K562 (cell line): ENCODE results near the gene GNG7. TPM values are rescaled to one million over a fixed set of nuclear protein-coding genes. Genes with fewer than 3 reads are reported as not detected.

Source experiments
- ATAC-seq: fragments of 200-7000 bp; cut with Tn5 transposase; 3 replicates; pipeline ENCODE4 v1.9.1; 2020; ENCODE audit warnings: moderate library complexity
- BruUV-seq: library from RNA; stranded (reverse); fragments of 400-500 nt; replicated peaks from 2 replicates; lab custom pipeline; 2021; lab: Mats Ljungman, UMichigan
- CTCF ChIA-PET: fragments of 300-600 bp; formaldehyde crosslinking; extraction: SDS; loops from one replicate; lab custom pipeline; 2021; ENCODE audit warnings: low intra/inter-chr PET ratio; lab: Yijun Ruan, JAX
- POLR2A ChIA-PET: fragments of 300-600, 350-650 bp; sonication (Branson Sonifier 250); formaldehyde crosslinking; extraction: SDS; loops from one replicate; lab custom pipeline; 2021; ENCODE audit warnings: antibody characterized with exemption, inconsistent platforms; lab: Yijun Ruan, JAX
- DNase-seq, 4 experiments: peaks; one replicate each; pipeline versions ENCODE4 v3.0.0 to v3.0.0-alpha.2; 2011 to 2018; ENCODE audit warnings: low spot score in 3 of 4, mixed read lengths in 3 of 4; ENCODE audit errors: extremely low read depth in 1 of 4
- FAIRE-seq: peaks from 2 replicates; lab custom pipeline; 2011; peaks lifted over from hg19 to GRCh38; lab: Jason Lieb, UNC
- H2AFZ ChIP-seq: 2 replicates; pipeline ENCODE4 v1.6.0; 2011; ENCODE audit warnings: low read depth, low read length, control low read depth, inconsistent platforms
- H3K27ac ChIP-seq: fragments of 200-600 bp; 3 replicates; pipeline ENCODE4 v1.8.0; 2011; ENCODE audit warnings: low read depth, mild to moderate bottlenecking, control low read depth, inconsistent platforms, low read length, moderate library complexity, mixed read lengths; ENCODE audit errors: extremely low read depth
- H3K27me3 ChIP-seq, 2 experiments: fragments of 300-600 bp in 1 of 2; 2 replicates in 1 of 2; 3 replicates in 1 of 2; pipeline versions ENCODE4 v1.6.0 to v1.8.0; 2011; ENCODE audit warnings: inconsistent platforms in 2 of 2, low read length in 2 of 2, mild to moderate bottlenecking in 1 of 2, mixed read lengths in 1 of 2, moderate library complexity in 1 of 2; ENCODE audit not compliant: control insufficient read depth in 2 of 2, insufficient read depth in 2 of 2
- H3K36me3 ChIP-seq: fragments of 300-600 bp; 3 replicates; pipeline ENCODE4 v1.8.0; 2011; ENCODE audit warnings: mild to moderate bottlenecking, low read length, inconsistent platforms; ENCODE audit not compliant: control insufficient read depth, insufficient read depth
- H3K4me1 ChIP-seq, 2 experiments: fragments of 200-600 bp in 1 of 2; replicated peaks in 1 of 2; 2 replicates in 1 of 2; 3 replicates in 1 of 2; pipeline versions ENCODE4 v1.5.1 to v1.8.0; 2011; ENCODE audit warnings: inconsistent platforms in 2 of 2, low read length in 2 of 2, mild to moderate bottlenecking in 1 of 2, mixed read lengths in 1 of 2, moderate library complexity in 1 of 2; ENCODE audit not compliant: control insufficient read depth in 2 of 2, insufficient read depth in 2 of 2
- H3K4me2 ChIP-seq: 2 replicates; pipeline ENCODE4 v1.6.1; 2011; ENCODE audit warnings: low read length, control low read depth, inconsistent platforms, mixed read lengths; ENCODE audit not compliant: insufficient read depth
- H3K4me3 ChIP-seq: fragments of 200-600 bp; sonication (generic), shearing (Covaris generic); 2 replicates; pipeline ENCODE4 v1.5.1; 2016; ENCODE audit warnings: control low read depth, inconsistent platforms
- H3K79me2 ChIP-seq: fragments of 200-600 bp; 3 replicates; pipeline ENCODE4 v1.8.0; 2011; ENCODE audit warnings: low read length, inconsistent platforms; ENCODE audit not compliant: control insufficient read depth, insufficient read depth
- H3K9ac ChIP-seq, 2 experiments: 2 replicates each; pipeline versions ENCODE4 v1.6.0 to v1.6.1; 2011; ENCODE audit warnings: low read depth in 2 of 2, low read length in 2 of 2, control low read depth in 1 of 2, inconsistent platforms in 1 of 2, mild to moderate bottlenecking in 1 of 2, mixed read lengths in 1 of 2; ENCODE audit not compliant: insufficient read depth in 1 of 2
- H3K9me1 ChIP-seq: one replicate; pipeline ENCODE4 v1.6.0; 2011; ENCODE audit warnings: inconsistent platforms, mild to moderate bottlenecking, low read length, moderate library complexity; ENCODE audit not compliant: control insufficient read depth, insufficient read depth
- H3K9me3 ChIP-seq: replicated peaks from 2 replicates; pipeline ENCODE4 v1.5.1; 2011; ENCODE audit warnings: low read depth, low read length, inconsistent platforms; ENCODE audit not compliant: control insufficient read depth, insufficient read depth
- H4K20me1 ChIP-seq: replicated peaks from 2 replicates; pipeline ENCODE4 v1.6.1; 2011; ENCODE audit warnings: low read length, inconsistent platforms, mixed read lengths; ENCODE audit not compliant: control insufficient read depth, insufficient read depth
- CBX1 ChIP-seq: sonication (generic); IDR thresholded peaks from 2 replicates; pipeline ENCODE4 v1.6.1; 2016; ENCODE audit warnings: antibody characterized with exemption, low read depth, mild to moderate bottlenecking
- ESRRA ChIP-seq: fragments of 450-650 bp; IDR thresholded peaks from 2 replicates; pipeline ENCODE4 v1.6.1; 2014; ENCODE audit warnings: low read depth, mild to moderate bottlenecking, moderate library complexity, borderline replicate concordance
- FOXM1 ChIP-seq, 2 experiments: fragments of 450-650 bp in 1 of 2; sonication (generic) in 1 of 2; formaldehyde crosslinking in 1 of 2; IDR thresholded peaks; 2 replicates each; pipeline versions ENCODE4 v1.6.1 to v1.9.0; 2017 to 2022; ENCODE audit warnings: low read depth in 2 of 2, mild to moderate bottlenecking in 2 of 2, missing genetic modification reagents in 1 of 2, moderate library complexity in 1 of 2
- PTBP1 ChIP-seq: fragments of 200-400 bp; formaldehyde crosslinking; IDR thresholded peaks from 2 replicates; pipeline ENCODE4 v1.6.1; 2017; ENCODE audit warnings: low read depth, low read length
- RAD21 ChIP-seq, 2 experiments: fragments of 250-450 bp in 1 of 2; fragments of 450-650 bp in 1 of 2; sonication (Bioruptor Pico) in 1 of 2; formaldehyde crosslinking in 1 of 2; IDR thresholded peaks in 1 of 2; conservative IDR thresholded peaks in 1 of 2; 2 replicates each; pipeline versions ENCODE4 v1.4.0 to v1.8.0; 2020 to 2022; ENCODE audit warnings: mild to moderate bottlenecking in 2 of 2, moderate library complexity in 1 of 2
- SMARCC2 ChIP-seq: fragments of 450-650 bp; IDR thresholded peaks from 2 replicates; pipeline ENCODE4 v1.6.1; 2017; ENCODE audit warnings: antibody characterized with exemption, moderate library complexity, mild to moderate bottlenecking, low read depth
- STAT5A ChIP-seq: IDR thresholded peaks from 2 replicates; pipeline ENCODE4 v1.6.1; 2012; ENCODE audit warnings: low read length, inconsistent platforms, borderline replicate concordance
- TSC22D4 ChIP-seq: fragments of 450-650 bp; IDR thresholded peaks from 2 replicates; pipeline ENCODE4 v1.6.1; 2016; ENCODE audit warnings: missing genetic modification characterization, missing biosample characterization, control low read depth
- WGBS: fragments of 100-300 bp; shearing (Covaris generic); methylation state at CpG from one replicate; pipeline ENCODE4 v1.1.6; 2016; ENCODE audit warnings: low coverage, mixed read lengths; ENCODE audit not compliant: insufficient coverage; ENCODE audit errors: missing lambda C conversion rate; 5-methylcytosine and 5-hydroxymethylcytosine counted together
- in situ Hi-C: fragments of 300-500 bp; cut with MboI; formaldehyde crosslinking; loops from 4 replicates; pipeline ENCODE4 v1.15.0; 2018; ENCODE audit warnings: inconsistent platforms, mixed read lengths
- intact Hi-C: fragments of 100-400 bp; cut with micrococcal nuclease; formaldehyde crosslinking; loops from 2 replicates; pipeline ENCODE4 v1.14.2; 2022
- polyA plus RNA-seq, 8 experiments: library from polyadenylated mRNA; depleted of rRNA in 4 of 8; stranded (reverse) in 5 of 8; unstranded in 3 of 8; fragments of >200 nt; fragmentation: Nextera tagmentation in 2 of 8; fragmentation: Illumina TruSeq in 1 of 8; extraction: Ambion mirVana in 2 of 8; extraction: Trizol in 1 of 8; gene quantifications; 2 replicates each; pipeline versions ENCODE4 v1.2.1 to v1.2.3, GENCODE V29; 2011 to 2014; ENCODE audit warnings: inconsistent platforms in 1 of 8, missing spikeins in 1 of 8
- total RNA-seq, 7 experiments: library from RNA; depleted of rRNA in 6 of 7; stranded (reverse); fragments of >200 nt in 6 of 7; fragmentation: Illumina TruSeq in 2 of 7; extraction: Trizol in 2 of 7; gene quantifications; 2 replicates each; pipeline versions ENCODE4 v1.2.1 to v1.2.3, GENCODE V29; 2011 to 2021; ENCODE audit warnings: low replicate concordance in 1 of 7
- TF ChIP-seq, protein P1 (sequence below), 3 experiments: IDR thresholded peaks in 2 of 3; conservative IDR thresholded peaks in 1 of 3; 2 replicates each; pipeline ENCODE4 v1.5.1; 2011 to 2012; ENCODE audit warnings: low read length in 3 of 3, mild to moderate bottlenecking in 3 of 3, control low read depth in 2 of 3, improper control_type of control experiment in 1 of 3, inconsistent platforms in 1 of 3, low read depth in 1 of 3, mixed read lengths in 1 of 3, moderate library complexity in 1 of 3; ENCODE audit not compliant: insufficient read depth in 2 of 3
- TF ChIP-seq, protein P2 (sequence below): sonication (generic); formaldehyde crosslinking; IDR thresholded peaks from 2 replicates; pipeline ENCODE4 v1.8.0; 2022; ENCODE audit warnings: missing genetic modification reagents, mild to moderate bottlenecking, moderate library complexity, borderline replicate concordance

Gene GNG7
- total and polyA plus RNA-seq, 9 of the 15 experiments (the other 6 are each of a cell fraction or from before 2014, with no cell fraction given): 0.01 to 0.20 (median 0.06) TPM; not detected in 1

DNA sequence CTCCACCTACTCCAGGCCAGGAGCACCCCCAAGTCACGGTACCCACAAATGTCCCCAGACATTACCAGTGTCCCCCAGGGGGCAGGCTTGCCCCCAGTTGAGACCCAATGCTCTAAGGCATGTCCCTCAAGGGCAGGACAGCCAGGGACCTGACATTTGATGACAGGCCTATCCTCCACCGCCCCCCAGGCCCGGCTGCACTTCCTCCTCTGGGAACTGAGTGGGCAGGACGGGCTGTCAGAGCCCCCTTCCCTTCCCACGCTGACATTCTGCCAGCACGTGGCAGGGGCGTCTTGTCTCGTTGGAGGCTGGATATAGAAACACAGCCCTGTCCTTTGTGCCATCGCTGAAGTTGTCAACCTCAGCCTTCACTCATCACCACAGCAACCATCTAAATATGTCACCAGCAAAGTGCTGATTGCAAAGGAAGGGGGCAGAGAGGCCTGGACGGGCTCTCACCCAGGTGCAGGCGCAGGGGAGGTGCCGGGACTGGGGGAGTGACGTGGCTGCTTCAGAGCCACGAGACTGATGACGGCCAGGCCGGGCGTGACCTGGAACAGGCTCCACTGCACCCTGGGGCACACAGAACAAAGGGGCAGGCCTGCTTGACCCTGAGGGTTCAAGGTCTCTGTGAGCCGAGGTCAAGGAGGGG, 38.4 kb downstream of the GNG7 start (continued):
- TF ChIP-seq, protein P1, sequence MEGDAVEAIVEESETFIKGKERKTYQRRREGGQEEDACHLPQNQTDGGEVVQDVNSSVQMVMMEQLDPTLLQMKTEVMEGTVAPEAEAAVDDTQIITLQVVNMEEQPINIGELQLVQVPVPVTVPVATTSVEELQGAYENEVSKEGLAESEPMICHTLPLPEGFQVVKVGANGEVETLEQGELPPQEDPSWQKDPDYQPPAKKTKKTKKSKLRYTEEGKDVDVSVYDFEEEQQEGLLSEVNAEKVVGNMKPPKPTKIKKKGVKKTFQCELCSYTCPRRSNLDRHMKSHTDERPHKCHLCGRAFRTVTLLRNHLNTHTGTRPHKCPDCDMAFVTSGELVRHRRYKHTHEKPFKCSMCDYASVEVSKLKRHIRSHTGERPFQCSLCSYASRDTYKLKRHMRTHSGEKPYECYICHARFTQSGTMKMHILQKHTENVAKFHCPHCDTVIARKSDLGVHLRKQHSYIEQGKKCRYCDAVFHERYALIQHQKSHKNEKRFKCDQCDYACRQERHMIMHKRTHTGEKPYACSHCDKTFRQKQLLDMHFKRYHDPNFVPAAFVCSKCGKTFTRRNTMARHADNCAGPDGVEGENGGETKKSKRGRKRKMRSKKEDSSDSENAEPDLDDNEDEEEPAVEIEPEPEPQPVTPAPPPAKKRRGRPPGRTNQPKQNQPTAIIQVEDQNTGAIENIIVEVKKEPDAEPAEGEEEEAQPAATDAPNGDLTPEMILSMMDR (IDR thresholded peaks at IDR 0.05 in 2 of 3, conservative IDR thresholded peaks at IDR 0.05 in 1 of 3; ENCODE audit: insufficient read depth in 2 of 3, low read depth in 1 of 3, low read length in 3 of 3): peak; percentile 31 to 45 (median 43); a peak in 3 of 6 replicates
- TF ChIP-seq STAT5A (no peak), SMARCC2 (no peak), CBX1 (no peak)

DNA sequence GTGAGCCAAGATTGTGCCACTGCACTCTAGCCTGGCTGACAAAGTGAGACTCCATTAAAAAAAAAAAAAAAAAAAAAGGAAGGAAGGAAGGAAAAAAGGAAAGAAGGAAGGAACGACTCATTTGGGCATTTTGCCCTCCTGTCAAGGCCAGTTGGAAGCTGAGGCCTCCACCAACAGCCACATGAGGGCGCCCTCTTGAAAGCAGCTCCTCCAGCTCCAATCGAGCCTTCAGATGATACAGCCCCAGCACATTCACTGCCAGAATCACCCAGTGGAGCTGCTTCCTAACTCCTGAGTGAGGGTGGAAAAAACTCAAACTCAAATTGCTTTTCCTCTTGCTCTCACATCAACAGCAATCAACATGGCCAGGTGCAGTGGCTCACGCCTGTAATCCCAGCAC, 40.9 kb downstream of the GNG7 start:
- ATAC-seq (no peak), DNase-seq (peak in 1 of 4 experiments; percentile 47), FAIRE-seq (no peak)
- Histone ChIP-seq H3K27me3 (peaks cover 11 to 38% of the 10 kb centered on the region in 2 experiments), H3K27ac (no peak overlapping the region), H3K4me3 (no peak overlapping the region), H3K9ac (no peak overlapping the region), H2AFZ (no peak overlapping the region), H3K4me1 (peaks cover 0 to 6% of the 10 kb centered on the region in 2 experiments; a peak in 1 of 5 replicates), H4K20me1 (no peaks in the 10 kb centered on the region), H3K4me2 (no peak overlapping the region), H3K36me3 (no peaks in the 10 kb centered on the region), H3K9me3 (peaks cover 2% of the 10 kb centered on the region), H3K9me1 (no peaks in the 10 kb centered on the region), H3K79me2 (no peaks in the 10 kb centered on the region)
- WGBS: 0% methylated on average over 3 of the region's 4 CpGs
- ChIA-PET POLR2A (interaction anchor here (0.7 kb wide), 1 partner anchor 168 kb away, joined by 4 read pairs; no protein-coding TSS in a partner anchor), CTCF (interaction anchor here (0.6 kb wide), 1 partner anchor 13 kb away, joined by 5 read pairs; no protein-coding TSS in a partner anchor)
- no TSS peak for BruUV-seq
- intact Hi-C loops (loop anchor here (5.0 kb wide), 1 partner anchor 86 kb away; no protein-coding TSS in a partner anchor), in situ Hi-C loops (no loop called here)
- no peak for TF ChIP-seq ESRRA
- TF ChIP-seq, protein P2, sequence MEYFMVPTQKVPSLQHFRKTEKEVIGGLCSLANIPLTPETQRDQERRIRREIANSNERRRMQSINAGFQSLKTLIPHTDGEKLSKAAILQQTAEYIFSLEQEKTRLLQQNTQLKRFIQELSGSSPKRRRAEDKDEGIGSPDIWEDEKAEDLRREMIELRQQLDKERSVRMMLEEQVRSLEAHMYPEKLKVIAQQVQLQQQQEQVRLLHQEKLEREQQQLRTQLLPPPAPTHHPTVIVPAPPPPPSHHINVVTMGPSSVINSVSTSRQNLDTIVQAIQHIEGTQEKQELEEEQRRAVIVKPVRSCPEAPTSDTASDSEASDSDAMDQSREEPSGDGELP (CRISPR knock-in tag): 0 out of 2 replicates have a peak, but pooled peaks have one; percentile 14
- TF ChIP-seq RAD21 (CRISPR knock-in tag; conservative IDR thresholded peaks at IDR 0.05 in 1 of 2, IDR thresholded peaks at IDR 0.05 in 1 of 2): peak in 1 of 2 experiments; percentile 34; a peak in 2 of 4 replicates
- no peak for TF ChIP-seq PTBP1
- TF ChIP-seq FOXM1 (IDR thresholded peaks at IDR 0.05; ENCODE audit: low read depth): no peak
- TF ChIP-seq FOXM1 (CRISPR knock-in tag; IDR thresholded peaks at IDR 0.05; ENCODE audit: low read depth): no peak
- TF ChIP-seq TSC22D4 (tag): no peak
- TF ChIP-seq, protein P1 (IDR thresholded peaks at IDR 0.05 in 2 of 3, conservative IDR thresholded peaks at IDR 0.05 in 1 of 3; ENCODE audit: insufficient read depth in 2 of 3, low read depth in 1 of 3, low read length in 3 of 3): peak; percentile 37 to 52 (median 40); a peak in 4 of 6 replicates
